BLaER1 treated with 17β-estradiol and CSF1 and Interleukin-3, amounts not matched to agents 10 nM and 100 nM (cell line): ENCODE measurements around the gene LAT.

ENCODE experiments used
- H3K27ac ChIP-seq, 11 experiments: shearing (Covaris generic); formaldehyde crosslinking; 2 replicates each; pipeline ENCODE4 v1.8.1; 2022
- H3K27me3 ChIP-seq, 11 experiments: shearing (Covaris generic); formaldehyde crosslinking; 2 replicates each; pipeline ENCODE4 v1.8.1; 2022
- H3K36me3 ChIP-seq, 11 experiments: shearing (Covaris generic); formaldehyde crosslinking; 2 replicates each; pipeline ENCODE4 v1.8.1; 2022
- H3K4me1 ChIP-seq, 10 experiments: shearing (Covaris generic); formaldehyde crosslinking; 2 replicates each; pipeline ENCODE4 v1.8.1; 2022
- H3K4me2 ChIP-seq, 11 experiments: shearing (Covaris generic); formaldehyde crosslinking; 2 replicates each; pipeline ENCODE4 v1.8.1; 2022
- H3K4me3 ChIP-seq, 10 experiments: shearing (Covaris generic); formaldehyde crosslinking; 2 replicates each; pipeline ENCODE4 v1.8.1; 2022
- H3K9ac ChIP-seq, 11 experiments: shearing (Covaris generic); formaldehyde crosslinking; 2 replicates each; pipeline ENCODE4 v1.8.1; 2022
- H3K9me3 ChIP-seq, 11 experiments: shearing (Covaris generic); formaldehyde crosslinking; replicated peaks in 1 of 11; 2 replicates each; pipeline ENCODE4 v1.8.1; 2022
- H4K20me1 ChIP-seq, 11 experiments: shearing (Covaris generic); formaldehyde crosslinking; 2 replicates each; pipeline ENCODE4 v1.8.1; 2022
- Cebpa-rat ChIP-seq, 11 experiments: shearing (Covaris generic); IDR thresholded peaks; 2 replicates each; pipeline ENCODE4 v1.8.1; 2022

LAT gene

GRCh38 chr16:28982949-28983348 lies 1.9 kb upstream of the LAT start:
- peaks cover 12 to 29% (median 21%) of the 10 kb centered on the region in 11 experiments for H3K9me3 ChIP-seq
- peak overlapping the region; percentile 85 to 100 (median 96); a peak in 17 of 22 replicates for H3K4me2 ChIP-seq
- H3K36me3 ChIP-seq = peaks cover 48 to 88% (median 75%) of the 10 kb centered on the region in 11 experiments
- no peak overlapping the region for H3K4me3 ChIP-seq
- peak overlapping the region in 3 of 11 experiments; percentile 16 to 69 (median 19); a peak in 2 of 22 replicates for H3K9ac ChIP-seq
- H4K20me1 ChIP-seq = peaks cover 2 to 58% (median 25%) of the 10 kb centered on the region in 11 experiments; a peak in 16 of 22 replicates
- H3K4me1 ChIP-seq = peaks cover 38 to 50% (median 43%) of the 10 kb centered on the region in 10 experiments
- no peak for TF ChIP-seq Cebpa-rat (IDR thresholded peaks at IDR 0.05)
- H3K27ac ChIP-seq = no peak overlapping the region
- H3K27me3 ChIP-seq = no peaks in the 10 kb centered on the region

DNA sequence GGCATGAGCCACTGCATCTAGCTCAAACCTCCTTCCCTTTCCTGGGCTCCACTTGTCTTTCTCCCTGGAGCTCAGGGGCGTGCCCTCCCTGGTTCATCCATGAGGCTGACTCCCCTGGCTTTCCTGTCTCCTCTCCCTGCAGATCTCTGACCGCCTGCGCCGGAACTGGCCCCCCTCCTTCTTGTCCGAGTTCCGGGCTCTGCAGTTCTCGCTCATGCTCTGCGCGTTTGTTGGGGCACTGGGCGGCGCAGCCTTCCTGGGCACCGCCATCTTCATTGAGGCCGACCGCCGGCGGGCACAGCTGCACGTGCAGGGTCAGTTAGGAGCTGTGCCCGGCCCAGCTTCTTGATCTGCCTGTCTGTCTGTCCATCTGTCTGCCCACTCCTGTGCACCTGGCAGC lies 1.2 kb upstream of the LAT start:
- H3K27me3 ChIP-seq = no peaks in the 10 kb centered on the region
- peaks cover 43 to 88% (median 68%) of the 10 kb centered on the region in 11 experiments for H3K36me3 ChIP-seq
- H3K9me3 ChIP-seq = peaks cover 12 to 29% (median 21%) of the 10 kb centered on the region in 11 experiments
- H3K9ac ChIP-seq = peak overlapping the region; percentile 48 to 73 (median 65); a peak in 20 of 22 replicates
- H3K4me1 ChIP-seq = peaks cover 41 to 57% (median 48%) of the 10 kb centered on the region in 10 experiments
- no peak for TF ChIP-seq Cebpa-rat (IDR thresholded peaks at IDR 0.05)
- H3K27ac ChIP-seq = peak overlapping the region in 9 of 11 experiments; percentile 52 to 73 (median 64); a peak in 11 of 22 replicates
- H3K4me3 ChIP-seq = peak overlapping the region in 7 of 10 experiments; percentile 44 to 64 (median 49); a peak in 8 of 20 replicates
- peaks cover 2 to 51% (median 20%) of the 10 kb centered on the region in 11 experiments; a peak in 16 of 22 replicates for H4K20me1 ChIP-seq
- H3K4me2 ChIP-seq = peak overlapping the region; percentile 85 to 100 (median 96)

- Histone ChIP-seq H3K9ac (peak overlapping the region; percentile 48 to 73 (median 65); a peak in 21 of 22 replicates), H4K20me1 (peaks cover 2 to 47% (median 20%) of the 10 kb centered on the region in 11 experiments; a peak in 16 of 22 replicates), H3K4me1 (peaks cover 41 to 59% (median 50%) of the 10 kb centered on the region in 10 experiments), H3K27me3 (no peaks in the 10 kb centered on the region), H3K27ac (peak overlapping the region in 10 of 11 experiments; percentile 52 to 73 (median 64); a peak in 20 of 22 replicates), H3K9me3 (peaks cover 12 to 29% (median 21%) of the 10 kb centered on the region in 11 experiments), H3K4me2 (peak overlapping the region; percentile 85 to 100 (median 96)), H3K36me3 (peaks cover 39 to 85% (median 63%) of the 10 kb centered on the region in 11 experiments), H3K4me3 (peak overlapping the region; percentile 12 to 64 (median 49); a peak in 19 of 20 replicates)
- no peak for TF ChIP-seq Cebpa-rat (IDR thresholded peaks at IDR 0.05)
These were observed 761 bp upstream of the LAT start for GRCh38 chr16:28984091-28984490.

- Histone ChIP-seq H3K4me3 (peak overlapping the region in 8 of 10 experiments; percentile 27 to 54 (median 45); a peak in 11 of 20 replicates), H3K9me3 (peaks cover 12 to 29% (median 21%) of the 10 kb centered on the region in 11 experiments), H3K27me3 (no peaks in the 10 kb centered on the region), H3K27ac (peak overlapping the region in 8 of 11 experiments; percentile 17 to 64 (median 47); a peak in 12 of 22 replicates), H3K9ac (peak overlapping the region in 8 of 11 experiments; percentile 6 to 55 (median 39); a peak in 9 of 22 replicates), H3K4me2 (peak overlapping the region; percentile 85 to 100 (median 96)), H3K4me1 (peaks cover 41 to 67% (median 59%) of the 10 kb centered on the region in 10 experiments), H4K20me1 (peaks cover 2 to 46% (median 20%) of the 10 kb centered on the region in 11 experiments; a peak in 16 of 22 replicates), H3K36me3 (peaks cover 35 to 85% (median 50%) of the 10 kb centered on the region in 11 experiments)
- no peak for TF ChIP-seq Cebpa-rat (IDR thresholded peaks at IDR 0.05)
These were observed 574 bp downstream of the LAT start for GRCh38 chr16:28985211-28986041.

- H3K27me3 ChIP-seq = no peaks in the 10 kb centered on the region
- peak overlapping the region in 1 of 10 experiments; percentile 54; a peak in 1 of 20 replicates for H3K4me3 ChIP-seq
- no peak for TF ChIP-seq Cebpa-rat (IDR thresholded peaks at IDR 0.05)
- H3K36me3 ChIP-seq = peaks cover 31 to 84% (median 44%) of the 10 kb centered on the region in 11 experiments
- H3K9ac ChIP-seq = peak overlapping the region in 1 of 11 experiments; percentile 53; a peak in 2 of 22 replicates
- H3K27ac ChIP-seq = peak overlapping the region in 1 of 11 experiments; percentile 64; a peak in 2 of 22 replicates
- H3K4me1 ChIP-seq = peaks cover 41 to 69% (median 60%) of the 10 kb centered on the region in 10 experiments
- H3K9me3 ChIP-seq = peaks cover 12 to 26% (median 20%) of the 10 kb centered on the region in 11 experiments
- H3K4me2 ChIP-seq = peak overlapping the region; percentile 85 to 100 (median 96)
- peaks cover 2 to 46% (median 20%) of the 10 kb centered on the region in 11 experiments; a peak in 16 of 22 replicates for H4K20me1 ChIP-seq
These were observed 1.2 kb downstream of the LAT start for GRCh38 chr16:28986046-28986445.

- peak overlapping the region in 3 of 11 experiments; percentile 85 to 95 (median 95); a peak in 4 of 22 replicates for H3K4me2 ChIP-seq
- H3K9me3 ChIP-seq = peaks cover 12 to 21% (median 19%) of the 10 kb centered on the region in 11 experiments
- no peak for TF ChIP-seq Cebpa-rat (IDR thresholded peaks at IDR 0.05)
- no peak overlapping the region for H3K9ac ChIP-seq
- H3K4me3 ChIP-seq = no peak overlapping the region; a peak in 1 of 20 replicates
- H3K36me3 ChIP-seq = peaks cover 28 to 80% (median 39%) of the 10 kb centered on the region in 11 experiments
- H3K27ac ChIP-seq = no peak overlapping the region
- H4K20me1 ChIP-seq = peaks cover 2 to 46% (median 20%) of the 10 kb centered on the region in 11 experiments; a peak in 16 of 22 replicates
- H3K4me1 ChIP-seq = peaks cover 41 to 69% (median 60%) of the 10 kb centered on the region in 10 experiments
- no peaks in the 10 kb centered on the region for H3K27me3 ChIP-seq
These were observed 1.6 kb downstream of the LAT start for GRCh38 chr16:28986492-28986891.

DNA sequence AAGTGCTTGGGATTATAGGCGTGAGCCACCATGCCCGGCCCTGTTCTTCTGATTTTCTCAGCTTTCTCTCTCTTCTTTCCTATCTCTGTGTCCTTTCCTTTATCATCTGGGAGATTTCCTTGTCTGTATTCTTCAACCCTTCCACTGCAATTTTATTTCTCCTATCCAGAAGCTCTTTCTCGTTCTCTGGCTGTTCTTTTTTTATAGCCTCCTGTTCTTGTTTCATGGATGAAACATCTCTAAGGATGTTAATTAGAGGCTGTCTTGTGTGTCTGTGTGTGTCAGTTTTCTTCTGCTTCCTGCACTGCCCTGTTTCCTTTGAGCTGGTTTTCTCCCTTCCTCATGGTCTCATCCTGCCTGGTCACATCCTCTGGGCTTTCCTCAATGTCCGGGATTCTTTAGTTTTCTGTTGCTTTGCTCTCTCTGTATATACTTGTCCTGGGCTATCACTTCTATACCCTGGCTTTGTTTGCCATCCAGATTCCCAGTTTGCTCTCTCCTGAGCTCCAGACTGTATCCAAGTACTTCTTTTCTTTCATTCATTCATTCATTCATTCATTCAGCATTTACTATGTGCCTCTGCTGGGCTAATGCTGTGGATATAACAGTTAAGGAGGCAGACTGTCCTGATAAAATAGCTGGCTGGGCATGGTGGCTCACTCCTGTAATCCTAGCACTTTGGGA lies 2.5 kb downstream of the LAT start:
- Histone ChIP-seq H3K9me3 (peaks cover 11 to 17% (median 14%) of the 10 kb centered on the region in 11 experiments), H3K9ac (peak overlapping the region in 1 of 11 experiments; percentile 23; a peak in 2 of 22 replicates), H3K4me1 (peaks cover 41 to 69% (median 60%) of the 10 kb centered on the region in 10 experiments), H3K27me3 (no peaks in the 10 kb centered on the region), H3K4me3 (no peak overlapping the region), H3K4me2 (peak overlapping the region; percentile 45 to 77 (median 61); a peak in 19 of 22 replicates), H3K27ac (peak overlapping the region in 10 of 11 experiments; percentile 15 to 76 (median 55); a peak in 14 of 22 replicates), H3K36me3 (peaks cover 20 to 72% (median 31%) of the 10 kb centered on the region in 11 experiments), H4K20me1 (peaks cover 2 to 38% (median 19%) of the 10 kb centered on the region in 11 experiments; a peak in 16 of 22 replicates)
- no peak for TF ChIP-seq Cebpa-rat (IDR thresholded peaks at IDR 0.05)
